Measurements from ENCODE around the gene C20orf204. TPM values are rescaled to one million over a fixed set of nuclear protein-coding genes. Genes with fewer than 3 reads are reported as not detected.
A peak's percentile ranks its signal among the peaks of the same experiment; 100 is the strongest.

The C20orf204 gene
- total RNA-seq, 2 experiments from 2014 or later = 6.1 to 6.4 TPM

- ChIA-PET POLR2A (interaction anchor here (0.7 to 3.7 kb wide), 11 partner anchors 10 to 185 kb away, joined by 3 to 30 read pairs (median 6); partner anchors contain the start of genes DNAJC5, PCMTD2, PRPF6 and TCEA2), CTCF (interaction anchor here (1.0 to 1.2 kb wide), 3 partner anchors 22 to 106 kb away, joined by 3 read pairs; no protein-coding TSS in a partner anchor)
- H3K36me3 ChIP-seq (ENCODE audit: insufficient read depth, low read length) = peaks cover 14% of the 10 kb centered on the region
- peaks cover 47% of the 10 kb centered on the region for H3K4me1 Mint-ChIP-seq (ENCODE audit: low read depth)
- intact Hi-C loops (cut with DNase I, micrococcal nuclease) = loop anchor here in 1 of 2 experiments (2.0 to 5.0 kb wide), 2 partner anchors 41 to 172 kb away; no protein-coding TSS in a partner anchor
- peak within 1 kb of the TSS; percentile 86 for H3K27ac Mint-ChIP-seq
- peak within 1 kb of the TSS; percentile 93 for H3K4me3 ChIP-seq (ENCODE audit: low read length)
- H3K4me1 ChIP-seq (ENCODE audit: insufficient read depth, low read length) = peaks cover 67% of the 10 kb centered on the region
- H3K27ac ChIP-seq (ENCODE audit: low read depth in 1 of 2, low read length in 2 of 2) = peak within 1 kb of the TSS; percentile 61 to 80
- H3K27me3 ChIP-seq (ENCODE audit: control insufficient read depth in 1 of 2, insufficient read depth in 2 of 2, low read length in 2 of 2) = peaks cover 0 to 5% of the 10 kb centered on the region in 2 experiments
- no peaks in the 10 kb centered on the region for H3K9me3 ChIP-seq (ENCODE audit: control insufficient read depth in 1 of 2, insufficient read depth in 1 of 2, low read length in 2 of 2)
- DNase-seq = peak in 6 of 14 experiments; percentile 35 to 87 (median 44)
- peak; percentile 23 for ATAC-seq (ENCODE audit: poor library complexity)
- TF ChIP-seq CTCF (IDR thresholded peaks at IDR 0.05) = no peak
- peaks cover 14% of the 10 kb centered on the region for H3K36me3 Mint-ChIP-seq (ENCODE audit: low read depth)
- H3K27me3 Mint-ChIP-seq = no peaks in the 10 kb centered on the region
- peak within 1 kb of the TSS; percentile 91 for H3K4me3 Mint-ChIP-seq
- H3K9me3 Mint-ChIP-seq = no peaks in the 10 kb centered on the region
Observed at GRCh38 chr20:64080013-64080812, 44.2 kb downstream of the C20orf204 start, which contains the start of gene OPRL1. TSS of gene OPRL1 (plus strand) at chr20:64080082. CDS start at chr20:64092721, 12,639 bp downstream.

GRCh38 chr20:64080813-64081623 is 45.0 kb downstream of the C20orf204 start:
- Mint-ChIP-seq H3K27ac (peak overlapping the region; percentile 78), H3K27me3 (no peaks in the 10 kb centered on the region), H3K9me3 (no peaks in the 10 kb centered on the region), H3K36me3 (ENCODE audit: low read depth) (peaks cover 6% of the 10 kb centered on the region), H3K4me3 (peak overlapping the region; percentile 85), H3K4me1 (ENCODE audit: low read depth) (peaks cover 47% of the 10 kb centered on the region)
- H3K27me3 ChIP-seq (ENCODE audit: control insufficient read depth in 1 of 2, insufficient read depth in 2 of 2, low read length in 2 of 2) = peaks cover 0 to 5% of the 10 kb centered on the region in 2 experiments
- intact Hi-C loops (cut with DNase I, micrococcal nuclease) = loop anchor here in 1 of 2 experiments (2.0 to 5.0 kb wide), 2 partner anchors 42 to 171 kb away; no protein-coding TSS in a partner anchor
- no peak for TF ChIP-seq CTCF (IDR thresholded peaks at IDR 0.05)
- H3K36me3 ChIP-seq (ENCODE audit: insufficient read depth, low read length) = peaks cover 8% of the 10 kb centered on the region
- H3K4me3 ChIP-seq (ENCODE audit: low read length) = peak overlapping the region; percentile 57
- peaks cover 66% of the 10 kb centered on the region for H3K4me1 ChIP-seq (ENCODE audit: insufficient read depth, low read length)
- ChIA-PET POLR2A (interaction anchor here (1.3 to 3.7 kb wide), 2 partner anchors 42 to 217 kb away, joined by 5 to 30 read pairs; partner anchors contain the start of gene TPD52L2), CTCF (interaction anchor here (1.0 kb wide), 1 partner anchor 107 kb away, joined by 3 read pairs; no protein-coding TSS in a partner anchor)
- ATAC-seq (ENCODE audit: poor library complexity) = no peak
- H3K9me3 ChIP-seq (ENCODE audit: control insufficient read depth in 1 of 2, insufficient read depth in 1 of 2, low read length in 2 of 2) = no peaks in the 10 kb centered on the region
- H3K27ac ChIP-seq (ENCODE audit: low read depth in 1 of 2, low read length in 2 of 2) = peak overlapping the region in 1 of 2 donors; percentile 78
- DNase-seq = no peak

GRCh38 chr20:64081624-64081964 is 45.6 kb downstream of the C20orf204 start:
- Mint-ChIP-seq H3K36me3 (ENCODE audit: low read depth) (peaks cover 5% of the 10 kb centered on the region), H3K9me3 (no peaks in the 10 kb centered on the region), H3K27ac (peak overlapping the region; percentile 78), H3K4me1 (ENCODE audit: low read depth) (peaks cover 47% of the 10 kb centered on the region), H3K27me3 (no peaks in the 10 kb centered on the region), H3K4me3 (peak overlapping the region; percentile 85)
- H3K9me3 ChIP-seq (ENCODE audit: control insufficient read depth in 1 of 2, insufficient read depth in 1 of 2, low read length in 2 of 2) = peaks cover 0 to 1% of the 10 kb centered on the region in 2 experiments
- H3K4me1 ChIP-seq (ENCODE audit: insufficient read depth, low read length) = peaks cover 60% of the 10 kb centered on the region
- intact Hi-C loops (cut with DNase I, micrococcal nuclease) = loop anchor here in 1 of 2 experiments (2.0 to 5.0 kb wide), 2 partner anchors 43 to 171 kb away; no protein-coding TSS in a partner anchor
- peaks cover 0 to 5% of the 10 kb centered on the region in 2 experiments for H3K27me3 ChIP-seq (ENCODE audit: control insufficient read depth in 1 of 2, insufficient read depth in 2 of 2, low read length in 2 of 2)
- peaks cover 2% of the 10 kb centered on the region for H3K36me3 ChIP-seq (ENCODE audit: insufficient read depth, low read length)
- ATAC-seq (ENCODE audit: poor library complexity) (no peak), DNase-seq (peak in 1 of 14 experiments; percentile 23)
- POLR2A ChIA-PET = interaction anchor here (1.3 kb wide), 1 partner anchor 217 kb away, joined by 5 read pairs; the partner anchor contains the start of gene TPD52L2
- no peak overlapping the region for H3K4me3 ChIP-seq (ENCODE audit: low read length)
- CTCF ChIA-PET = interaction anchor here (2.6 kb wide), 1 partner anchor 40 kb away, joined by 25 read pairs; no protein-coding TSS in a partner anchor
- no peak for TF ChIP-seq CTCF (IDR thresholded peaks at IDR 0.05)
- no peak overlapping the region for H3K27ac ChIP-seq (ENCODE audit: low read depth in 1 of 2, low read length in 2 of 2)
